GM12878 (cell line): ENCODE data around the gene ZMIZ1. TPM values are rescaled to one million over a fixed set of nuclear protein-coding genes. Genes with fewer than 3 reads are reported as not detected.
"Not testable (repeated sequence)": the region's sequence is repeated elsewhere in the genome, so short reads cannot be mapped to it uniquely, and the experiment has no call there.

ENCODE experiments used
- ATAC-seq: fragments of 200-7000 bp; cut with Tn5 transposase; 3 replicates; pipeline ENCODE4 v1.9.1; 2020; ENCODE audit warnings: mild to moderate bottlenecking, moderate library complexity
- BruUV-seq: library from RNA; stranded (reverse); fragments of 400-500 nt; replicated peaks from 2 replicates; lab custom pipeline; 2021; lab: Mats Ljungman, UMichigan
- CTCF ChIA-PET: fragments of 300-600 bp; sonication (Branson Sonifier 250); formaldehyde crosslinking; extraction: SDS; loops from one replicate; lab custom pipeline; 2021; ENCODE audit warnings: inconsistent platforms; lab: Yijun Ruan, JAX
- POLR2A ChIA-PET: fragments of 350-600 bp; formaldehyde crosslinking; extraction: SDS; loops from one replicate; lab custom pipeline; 2021; ENCODE audit warnings: inconsistent platforms; lab: Charles Lee
- RAD21 ChIA-PET: fragments of 300-600 bp; sonication (Branson Sonifier 250); formaldehyde crosslinking; loops from one replicate; lab custom pipeline; 2023; ENCODE audit warnings: antibody characterized with exemption; ENCODE audit not compliant: unreplicated experiment; lab: Charles Lee
- SMC1A ChIA-PET: fragments of 300-600 bp; sonication (Branson Sonifier 250); formaldehyde crosslinking; loops from one replicate; lab custom pipeline; 2023; ENCODE audit not compliant: unreplicated experiment, uncharacterized antibody; lab: Charles Lee
- DNase-seq: peaks from one replicate; pipeline ENCODE4 v3.0.0-alpha.2; 2011; ENCODE audit warnings: low read depth, low spot score
- FAIRE-seq: peaks from 3 replicates; lab custom pipeline; 2011; peaks lifted over from hg19 to GRCh38; lab: Jason Lieb, UNC
- H2AFZ ChIP-seq: 2 replicates; pipeline ENCODE4 v1.6.0; 2011; ENCODE audit warnings: low read depth, low read length, control low read depth; ENCODE audit not compliant: control insufficient read depth
- H3K27ac ChIP-seq: 2 replicates; pipeline ENCODE4 v1.5.1; 2011; ENCODE audit warnings: control low read depth; ENCODE audit not compliant: control insufficient read depth, insufficient read depth
- H3K27me3 ChIP-seq, 2 experiments: replicated peaks in 1 of 2; 2 replicates each; pipeline versions ENCODE4 v1.6.0 to v1.6.1; 2011; ENCODE audit warnings: low read length in 1 of 2; ENCODE audit not compliant: control insufficient read depth in 2 of 2, insufficient read depth in 2 of 2
- H3K36me3 ChIP-seq, 2 experiments: 2 replicates each; pipeline ENCODE4 v1.5.1; 2011; ENCODE audit warnings: low read length in 1 of 2; ENCODE audit not compliant: control insufficient read depth in 2 of 2, insufficient read depth in 2 of 2
- H3K4me1 ChIP-seq: 2 replicates; pipeline ENCODE4 v1.6.1; 2011; ENCODE audit warnings: mild to moderate bottlenecking, low read length, moderate library complexity, mixed read lengths; ENCODE audit not compliant: control insufficient read depth, insufficient read depth
- H3K4me2 ChIP-seq: 2 replicates; pipeline ENCODE4 v1.6.0; 2011; ENCODE audit warnings: control low read depth; ENCODE audit not compliant: control insufficient read depth, insufficient read depth
- H3K4me3 ChIP-seq: fragments of 200-600 bp; sonication (generic); 2 replicates; pipeline ENCODE4 v1.5.1; 2016
- H3K79me2 ChIP-seq: 2 replicates; pipeline ENCODE4 v1.6.0; 2011; ENCODE audit warnings: low read length; ENCODE audit not compliant: control insufficient read depth, insufficient read depth
- H3K9ac ChIP-seq: 2 replicates; pipeline ENCODE4 v1.8.0; 2011; ENCODE audit warnings: low read length, control low read depth, mixed read lengths; ENCODE audit not compliant: control insufficient read depth, insufficient read depth
- H3K9me3 ChIP-seq: replicated peaks from 3 replicates; pipeline ENCODE4 v1.5.1; 2011; ENCODE audit warnings: mild to moderate bottlenecking, low read length; ENCODE audit not compliant: control insufficient read depth, insufficient read depth
- H4K20me1 ChIP-seq: 2 replicates; pipeline ENCODE4 v1.6.0; 2011; ENCODE audit not compliant: control insufficient read depth, insufficient read depth
- BRCA1 ChIP-seq: IDR thresholded peaks from 2 replicates; pipeline ENCODE4 v1.6.1; 2011; ENCODE audit warnings: low read depth, low read length, improper control_type of control experiment
- CBX5 ChIP-seq: sonication (generic); IDR thresholded peaks from 2 replicates; pipeline ENCODE4 v1.6.1; 2016; ENCODE audit warnings: low read depth, moderate library complexity, mild to moderate bottlenecking, inconsistent platforms
- MTA3 ChIP-seq: IDR thresholded peaks from 2 replicates; pipeline ENCODE4 v1.6.1; 2012; ENCODE audit warnings: low read length, inconsistent platforms, borderline replicate concordance
- PAX8 ChIP-seq: fragments of 450-650 bp; IDR thresholded peaks from 2 replicates; pipeline ENCODE4 v1.6.1; 2017; ENCODE audit warnings: mild to moderate bottlenecking, moderate library complexity
- POLR2AphosphoS5 ChIP-seq: IDR thresholded peaks from 2 replicates; pipeline ENCODE4 v1.6.1; 2011; ENCODE audit warnings: mild to moderate bottlenecking, low read length, inconsistent platforms
- RUNX3 ChIP-seq: IDR thresholded peaks from 2 replicates; pipeline ENCODE4 v1.6.1; 2012; ENCODE audit warnings: low read length, inconsistent platforms
- SMC3 ChIP-seq: IDR thresholded peaks from 2 replicates; pipeline ENCODE4 v1.6.1; 2011; ENCODE audit warnings: low read length, improper control_type of control experiment, borderline replicate concordance
- SP1 ChIP-seq: IDR thresholded peaks from one replicate; pipeline ENCODE4 v1.6.1; 2011; ENCODE audit warnings: low read depth, low read length
- USF1 ChIP-seq: IDR thresholded peaks from 2 replicates; pipeline ENCODE4 v1.6.1; 2011; ENCODE audit warnings: borderline replicate concordance, low read depth, mild to moderate bottlenecking, moderate library complexity, mixed read lengths, low read length; ENCODE audit not compliant: insufficient read depth; ENCODE audit errors: extremely low read length
- WGBS: methylation state at CpG from one replicate; pipeline ENCODE4 v1.1.6; 2016; ENCODE audit warnings: low lambda C conversion rate; ENCODE audit not compliant: insufficient replicate concordance, insufficient coverage; ENCODE audit errors: missing lambda C conversion rate; 5-methylcytosine and 5-hydroxymethylcytosine counted together
- in situ Hi-C: fragments of 300-500 bp; cut with MboI; formaldehyde crosslinking; loops from 9 replicates; pipeline ENCODE4 v1.14.3; 2018; ENCODE audit warnings: mixed read lengths
- intact Hi-C: fragments of 100-400 bp; cut with micrococcal nuclease; formaldehyde crosslinking; loops from one replicate; pipeline ENCODE4 v1.14.2; 2022; ENCODE audit not compliant: unreplicated experiment
- polyA plus RNA-seq, 11 experiments: library from polyadenylated mRNA; depleted of rRNA in 4 of 11; unstranded in 6 of 11; stranded (reverse) in 5 of 11; fragments of >200 nt; fragmentation: Nextera tagmentation in 4 of 11; fragmentation: Illumina TruSeq in 1 of 11; extraction: Ambion mirVana in 4 of 11; extraction: Trizol in 1 of 11; gene quantifications; 1 replicate in 1 of 11; 2 replicates in 10 of 11; pipeline versions ENCODE4 v1.2.1 to v1.2.3, GENCODE V29; 2011 to 2016; ENCODE audit warnings: inconsistent platforms in 2 of 11, missing spikeins in 2 of 11, low read depth in 1 of 11
- total RNA-seq, 4 experiments: library from RNA; depleted of rRNA in 3 of 4; stranded (reverse); fragments of >200 nt in 3 of 4; fragmentation: Illumina TruSeq in 1 of 4; extraction: Trizol in 1 of 4; gene quantifications; 2 replicates each; pipeline versions ENCODE4 v1.2.1 to v1.2.3, GENCODE V29; 2013 to 2021

Gene ZMIZ1
- total and polyA plus RNA-seq, 10 of the 15 experiments (the other 5 are each of a cell fraction or from before 2014, with no cell fraction given): 3.1 to 82.3 (median 14.9) TPM

- ATAC-seq, DNase-seq, BruUV-seq, CTCF ChIA-PET, POLR2A ChIA-PET, H4K20me1 ChIP-seq, H3K27ac ChIP-seq, FAIRE-seq, RAD21 ChIA-PET, H3K27me3 ChIP-seq, in situ Hi-C loops, intact Hi-C loops, H2AFZ ChIP-seq, H3K4me3 ChIP-seq, H3K9ac ChIP-seq, SMC1A ChIA-PET, H3K9me3 ChIP-seq, H3K4me2 ChIP-seq: not testable (repeated sequence)
- 100% methylated on average over 15 of the region's 33 CpGs for WGBS
- Histone ChIP-seq H3K79me2 (peaks cover 38% of the 10 kb centered on the region), H3K4me1 (peaks cover 22% of the 10 kb centered on the region), H3K36me3 (peaks cover 21 to 36% of the 10 kb centered on the region in 2 experiments)
Measured at GRCh38 chr10:79279047-79279446, 210.3 kb downstream of the ZMIZ1 start.

- no peaks in the 10 kb centered on the region for H3K27me3 ChIP-seq
- no peak for ATAC-seq
- TF ChIP-seq CBX5 (no peak), RUNX3 (no peak), MTA3 (no peak), BRCA1 (no peak), POLR2AphosphoS5 (no peak), PAX8 (no peak), USF1 (no peak), SP1 (no peak), SMC3 (no peak)
- no peak overlapping the region for H3K4me2 ChIP-seq
- SMC1A ChIA-PET: no interaction called here
- H3K4me3 ChIP-seq: no peak overlapping the region
- peaks cover 28% of the 10 kb centered on the region for H3K79me2 ChIP-seq
- intact Hi-C loops (no loop called here), in situ Hi-C loops (no loop called here)
- BruUV-seq: no TSS peak
- H3K9me3 ChIP-seq: no peaks in the 10 kb centered on the region
- H3K27ac ChIP-seq: no peak overlapping the region
- H3K9ac ChIP-seq: no peak overlapping the region
- FAIRE-seq: no peak
- peaks cover 21 to 34% of the 10 kb centered on the region in 2 experiments for H3K36me3 ChIP-seq
- WGBS: 57% methylated on average over 6 of the region's 6 CpGs
- CTCF ChIA-PET: interaction anchor here (1.0 to 1.2 kb wide), 2 partner anchors 64 to 83 kb away, joined by 3 to 4 read pairs; no protein-coding TSS in a partner anchor
- RAD21 ChIA-PET: interaction anchor here (1.2 kb wide), 1 partner anchor 31 kb away, joined by 3 read pairs; no protein-coding TSS in a partner anchor
- peaks cover 42% of the 10 kb centered on the region for H3K4me1 ChIP-seq
- no peaks in the 10 kb centered on the region for H4K20me1 ChIP-seq
- no peak overlapping the region for H2AFZ ChIP-seq
- no peak for DNase-seq
- POLR2A ChIA-PET: interaction anchor here (0.5 to 0.6 kb wide), 2 partner anchors 38 to 70 kb away, joined by 3 to 4 read pairs; no protein-coding TSS in a partner anchor
Measured at GRCh38 chr10:79280956-79281355, 212.2 kb downstream of the ZMIZ1 start.
